Epithelial cell of esophagus (primary cell): ENCODE data around the gene VWA3A.
"Not testable (repeated sequence)": the region's sequence is repeated elsewhere in the genome, so short reads cannot be mapped to it uniquely, and the experiment has no call there.

Experiments
- DNase-seq: peaks from one replicate; pipeline ENCODE4 v3.0.0; 2010; ENCODE audit warnings: low read depth
- H3K4me3 ChIP-seq: 2 replicates; pipeline ENCODE4 v1.5.1; 2011; ENCODE audit warnings: mild to moderate bottlenecking, low read length, control low read depth
- CTCF ChIP-seq: IDR thresholded peaks from 2 replicates; pipeline ENCODE4 v1.5.1; 2011; ENCODE audit warnings: low read depth, mild to moderate bottlenecking, low read length, control low read depth, inconsistent platforms; ENCODE audit not compliant: insufficient read depth; ENCODE audit errors: missing control alignments

Gene VWA3A

GRCh38 chr16:22152316-22152715, 60.0 kb downstream of the VWA3A start:
- H3K4me3 ChIP-seq = no peak overlapping the region
- no peak for TF ChIP-seq CTCF
- no peak for DNase-seq

GRCh38 chr16:22153078-22153477, 60.7 kb downstream of the VWA3A start:
- DNase-seq = peak; percentile 51
- H3K4me3 ChIP-seq = not testable (repeated sequence)

- H3K4me3 ChIP-seq = no peak overlapping the region
- DNase-seq = no peak
- TF ChIP-seq CTCF = no peak
Observed at GRCh38 chr16:22161401-22161800, 69.1 kb downstream of the VWA3A start.

- no peak within 1 kb of the TSS for H3K4me3 ChIP-seq
Observed at GRCh38 chr16:22161999-22162655, 69.8 kb downstream of the VWA3A start, which contains the start of gene SDR42E2. Gene SDR42E2 (plus strand): TSS chr16:22162506. CDS start chr16:22165583, 3,077 bp downstream.

GRCh38 chr16:22162656-22163009, 70.3 kb downstream of the VWA3A start:
- H3K4me3 ChIP-seq = no peak overlapping the region
- DNase-seq = no peak
- no peak for TF ChIP-seq CTCF

More at GRCh38 chr16:22161999-22162655, 69.8 kb downstream of the VWA3A start, which contains the start of gene SDR42E2:
- TF ChIP-seq CTCF = no peak
- DNase-seq = peak; percentile 43

GRCh38 chr16:22163806-22164205, 71.5 kb downstream of the VWA3A start:
- TF ChIP-seq CTCF = no peak

GRCh38 chr16:22164482-22164881, 72.1 kb downstream of the VWA3A start:
- DNase-seq = no peak
- no peak for TF ChIP-seq CTCF
- H3K4me3 ChIP-seq = no peak overlapping the region

More at GRCh38 chr16:22163806-22164205, 71.5 kb downstream of the VWA3A start:
- no peak for DNase-seq
- no peak overlapping the region for H3K4me3 ChIP-seq
